A549 (cell line): ENCODE results near the gene MCM8.

Experiments used
- ATOH8 ChIP-seq: fragments of 250-450 bp; sonication (Bioruptor Pico); IDR thresholded peaks from 2 replicates; pipeline ENCODE4 v1.5.0; 2020; ENCODE audit warnings: low read depth, mild to moderate bottlenecking, moderate library complexity
- CHD2 ChIP-seq: fragments of 150-350 bp; IDR thresholded peaks from 2 replicates; pipeline ENCODE4 v1.6.1; 2014; ENCODE audit warnings: low read length; ENCODE audit not compliant: partially characterized antibody
- MAZ ChIP-seq: fragments of 150-350 bp; IDR thresholded peaks from 2 replicates; pipeline ENCODE4 v1.6.1; 2014; ENCODE audit warnings: antibody characterized with exemption, low read depth, low read length, borderline replicate concordance
- MYC ChIP-seq: IDR thresholded peaks from 2 replicates; pipeline ENCODE4 v1.6.1; 2012; ENCODE audit warnings: mild to moderate bottlenecking, inconsistent platforms, low read length, improper control_type of control experiment, borderline replicate concordance
- PHF8 ChIP-seq: fragments of 200-600 bp; sonication (generic); IDR thresholded peaks from 2 replicates; pipeline ENCODE4 v1.6.1; 2016; ENCODE audit warnings: low read depth, mild to moderate bottlenecking, antibody characterized with exemption, moderate library complexity, borderline replicate concordance
- RAD21 ChIP-seq, 2 experiments: fragments of >200 bp in 1 of 2; sonication (Bioruptor Twin) in 1 of 2; formaldehyde crosslinking in 1 of 2; IDR thresholded peaks in 1 of 2; conservative IDR thresholded peaks in 1 of 2; 2 replicates in 1 of 2; 3 replicates in 1 of 2; pipeline ENCODE4 v1.6.1; 2012 to 2018; ENCODE audit warnings: inconsistent platforms in 1 of 2
- RCOR1 ChIP-seq: fragments of 150-350 bp; IDR thresholded peaks from 2 replicates; pipeline ENCODE4 v1.6.1; 2014; ENCODE audit warnings: antibody characterized with exemption, low read length, low read depth
- RFX5 ChIP-seq: fragments of 450-650 bp; IDR thresholded peaks from 2 replicates; pipeline ENCODE4 v1.7.1; 2014; ENCODE audit warnings: antibody characterized with exemption, mild to moderate bottlenecking, moderate library complexity
- SMC3 ChIP-seq: fragments of >200 bp; sonication (Bioruptor Twin); formaldehyde crosslinking; IDR thresholded peaks from 3 replicates; pipeline ENCODE4 v1.6.1; 2018; ENCODE audit warnings: inconsistent platforms
- TF ChIP-seq, protein P1 (sequence below): fragments of >200 bp; sonication (Bioruptor Twin); formaldehyde crosslinking; IDR thresholded peaks from 3 replicates; pipeline ENCODE4 v1.5.1; 2016
- TF ChIP-seq, protein P2 (sequence below): fragments of 200-600 bp; sonication (generic); IDR thresholded peaks from 2 replicates; pipeline ENCODE4 v1.6.1; 2016; ENCODE audit warnings: antibody characterized with exemption, mild to moderate bottlenecking, moderate library complexity

DNA sequence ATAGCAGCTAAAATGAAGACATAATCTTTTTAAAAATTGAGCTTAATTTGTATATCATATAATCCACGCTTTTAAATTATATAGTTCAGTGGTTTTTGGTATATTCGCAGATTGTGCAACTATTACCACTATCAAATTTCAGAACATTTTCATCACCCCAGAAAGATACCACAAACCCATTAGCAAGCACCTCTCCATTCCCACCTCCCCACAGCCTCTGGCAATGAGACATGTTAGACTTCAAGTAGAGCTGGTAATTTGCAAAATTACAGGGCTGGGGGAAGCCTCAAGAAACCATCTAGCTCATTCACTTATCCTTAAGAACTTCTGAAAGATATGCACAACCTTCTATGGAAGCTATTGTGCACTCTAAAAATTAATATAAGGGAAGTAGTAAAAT lies 37.3 kb upstream of the MCM8 start:
- no peak for TF ChIP-seq MAZ
- no peak for TF ChIP-seq ATOH8 (CRISPR knock-in tag)
- TF ChIP-seq MYC = no peak
- TF ChIP-seq RAD21 (conservative IDR thresholded peaks at IDR 0.05 in 1 of 2, IDR thresholded peaks at IDR 0.05 in 1 of 2) = no peak
- no peak for TF ChIP-seq RFX5
- TF ChIP-seq, protein P1, sequence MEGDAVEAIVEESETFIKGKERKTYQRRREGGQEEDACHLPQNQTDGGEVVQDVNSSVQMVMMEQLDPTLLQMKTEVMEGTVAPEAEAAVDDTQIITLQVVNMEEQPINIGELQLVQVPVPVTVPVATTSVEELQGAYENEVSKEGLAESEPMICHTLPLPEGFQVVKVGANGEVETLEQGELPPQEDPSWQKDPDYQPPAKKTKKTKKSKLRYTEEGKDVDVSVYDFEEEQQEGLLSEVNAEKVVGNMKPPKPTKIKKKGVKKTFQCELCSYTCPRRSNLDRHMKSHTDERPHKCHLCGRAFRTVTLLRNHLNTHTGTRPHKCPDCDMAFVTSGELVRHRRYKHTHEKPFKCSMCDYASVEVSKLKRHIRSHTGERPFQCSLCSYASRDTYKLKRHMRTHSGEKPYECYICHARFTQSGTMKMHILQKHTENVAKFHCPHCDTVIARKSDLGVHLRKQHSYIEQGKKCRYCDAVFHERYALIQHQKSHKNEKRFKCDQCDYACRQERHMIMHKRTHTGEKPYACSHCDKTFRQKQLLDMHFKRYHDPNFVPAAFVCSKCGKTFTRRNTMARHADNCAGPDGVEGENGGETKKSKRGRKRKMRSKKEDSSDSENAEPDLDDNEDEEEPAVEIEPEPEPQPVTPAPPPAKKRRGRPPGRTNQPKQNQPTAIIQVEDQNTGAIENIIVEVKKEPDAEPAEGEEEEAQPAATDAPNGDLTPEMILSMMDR = no peak
- TF ChIP-seq PHF8 = no peak
- TF ChIP-seq CHD2 = no peak
- no peak for TF ChIP-seq RCOR1
- TF ChIP-seq, protein P2, sequence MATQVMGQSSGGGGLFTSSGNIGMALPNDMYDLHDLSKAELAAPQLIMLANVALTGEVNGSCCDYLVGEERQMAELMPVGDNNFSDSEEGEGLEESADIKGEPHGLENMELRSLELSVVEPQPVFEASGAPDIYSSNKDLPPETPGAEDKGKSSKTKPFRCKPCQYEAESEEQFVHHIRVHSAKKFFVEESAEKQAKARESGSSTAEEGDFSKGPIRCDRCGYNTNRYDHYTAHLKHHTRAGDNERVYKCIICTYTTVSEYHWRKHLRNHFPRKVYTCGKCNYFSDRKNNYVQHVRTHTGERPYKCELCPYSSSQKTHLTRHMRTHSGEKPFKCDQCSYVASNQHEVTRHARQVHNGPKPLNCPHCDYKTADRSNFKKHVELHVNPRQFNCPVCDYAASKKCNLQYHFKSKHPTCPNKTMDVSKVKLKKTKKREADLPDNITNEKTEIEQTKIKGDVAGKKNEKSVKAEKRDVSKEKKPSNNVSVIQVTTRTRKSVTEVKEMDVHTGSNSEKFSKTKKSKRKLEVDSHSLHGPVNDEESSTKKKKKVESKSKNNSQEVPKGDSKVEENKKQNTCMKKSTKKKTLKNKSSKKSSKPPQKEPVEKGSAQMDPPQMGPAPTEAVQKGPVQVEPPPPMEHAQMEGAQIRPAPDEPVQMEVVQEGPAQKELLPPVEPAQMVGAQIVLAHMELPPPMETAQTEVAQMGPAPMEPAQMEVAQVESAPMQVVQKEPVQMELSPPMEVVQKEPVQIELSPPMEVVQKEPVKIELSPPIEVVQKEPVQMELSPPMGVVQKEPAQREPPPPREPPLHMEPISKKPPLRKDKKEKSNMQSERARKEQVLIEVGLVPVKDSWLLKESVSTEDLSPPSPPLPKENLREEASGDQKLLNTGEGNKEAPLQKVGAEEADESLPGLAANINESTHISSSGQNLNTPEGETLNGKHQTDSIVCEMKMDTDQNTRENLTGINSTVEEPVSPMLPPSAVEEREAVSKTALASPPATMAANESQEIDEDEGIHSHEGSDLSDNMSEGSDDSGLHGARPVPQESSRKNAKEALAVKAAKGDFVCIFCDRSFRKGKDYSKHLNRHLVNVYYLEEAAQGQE = no peak
- no peak for TF ChIP-seq SMC3
